Neural progenitor cell (in vitro differentiated cells): Measurements from ENCODE around the gene MYL12B.

Experiments
- CTCF ChIP-seq: fragments of 200-600 bp; sonication (generic); IDR thresholded peaks from 2 replicates; pipeline ENCODE4 v1.5.1; 2017; ENCODE audit warnings: antibody characterized with exemption, mild to moderate bottlenecking
- EZH2 ChIP-seq: fragments of 200-600 bp; sonication (generic); IDR thresholded peaks from 2 replicates; pipeline ENCODE4 v1.6.1; 2017; ENCODE audit warnings: antibody characterized with exemption, mild to moderate bottlenecking, moderate library complexity

- no peak for TF ChIP-seq CTCF
- no peak for TF ChIP-seq EZH2
Observed at GRCh38 chr18:3283253-3283863, 21.4 kb downstream of the MYL12B start.
